ENCODE results near the gene AEBP1. TPM values are rescaled to one million over a fixed set of nuclear protein-coding genes. Genes with fewer than 3 reads are reported as not detected.
"Not testable (repeated sequence)": the region's sequence is repeated elsewhere in the genome, so short reads cannot be mapped to it uniquely, and the experiment has no call there.

The AEBP1 gene
- total RNA-seq, 1 donor from 2014 or later: 1,349 TPM

DNA sequence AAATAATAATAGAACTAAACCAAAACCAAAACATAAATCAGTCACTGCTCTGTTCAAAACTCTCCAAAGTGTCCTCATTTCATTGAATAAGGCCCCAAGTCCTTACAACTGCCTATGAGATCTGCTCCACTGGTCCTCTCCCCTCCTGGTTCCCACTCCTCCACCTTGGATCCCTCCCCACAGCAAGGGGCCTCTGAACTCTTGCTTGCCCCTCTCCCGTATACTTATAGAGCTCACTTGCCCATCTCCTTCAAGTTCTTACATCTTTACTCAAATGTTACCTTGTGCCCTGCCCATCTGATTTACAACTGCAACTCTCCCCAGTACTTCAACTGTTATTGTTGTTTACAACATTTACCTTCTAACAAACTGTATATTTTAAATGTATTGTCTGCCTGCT is 18.4 kb downstream of the AEBP1 start:
- peaks cover 6 to 14% of the 10 kb centered on the region in 2 donors for H3K4me1 ChIP-seq
- peaks cover 0 to 32% of the 10 kb centered on the region in 2 donors for H3K36me3 ChIP-seq
- no peak for DNase-seq (ENCODE audit: low spot score in 2 of 2)
- no peaks in the 10 kb centered on the region for H3K9me3 ChIP-seq
- H3K4me3 ChIP-seq: peak overlapping the region; percentile 70 to 83
- intact Hi-C loops (cut with DNase I): loop anchor here (2.0 to 10.0 kb wide), 3 partner anchors 50 to 372 kb away; partner anchors contain the start of genes NUDCD3 and YKT6
- H3K27ac ChIP-seq: peak overlapping the region; percentile 80 to 91
- no peaks in the 10 kb centered on the region for H3K27me3 ChIP-seq
- TF ChIP-seq, protein P1, sequence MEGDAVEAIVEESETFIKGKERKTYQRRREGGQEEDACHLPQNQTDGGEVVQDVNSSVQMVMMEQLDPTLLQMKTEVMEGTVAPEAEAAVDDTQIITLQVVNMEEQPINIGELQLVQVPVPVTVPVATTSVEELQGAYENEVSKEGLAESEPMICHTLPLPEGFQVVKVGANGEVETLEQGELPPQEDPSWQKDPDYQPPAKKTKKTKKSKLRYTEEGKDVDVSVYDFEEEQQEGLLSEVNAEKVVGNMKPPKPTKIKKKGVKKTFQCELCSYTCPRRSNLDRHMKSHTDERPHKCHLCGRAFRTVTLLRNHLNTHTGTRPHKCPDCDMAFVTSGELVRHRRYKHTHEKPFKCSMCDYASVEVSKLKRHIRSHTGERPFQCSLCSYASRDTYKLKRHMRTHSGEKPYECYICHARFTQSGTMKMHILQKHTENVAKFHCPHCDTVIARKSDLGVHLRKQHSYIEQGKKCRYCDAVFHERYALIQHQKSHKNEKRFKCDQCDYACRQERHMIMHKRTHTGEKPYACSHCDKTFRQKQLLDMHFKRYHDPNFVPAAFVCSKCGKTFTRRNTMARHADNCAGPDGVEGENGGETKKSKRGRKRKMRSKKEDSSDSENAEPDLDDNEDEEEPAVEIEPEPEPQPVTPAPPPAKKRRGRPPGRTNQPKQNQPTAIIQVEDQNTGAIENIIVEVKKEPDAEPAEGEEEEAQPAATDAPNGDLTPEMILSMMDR (IDR thresholded peaks at IDR 0.05): no peak

DNA sequence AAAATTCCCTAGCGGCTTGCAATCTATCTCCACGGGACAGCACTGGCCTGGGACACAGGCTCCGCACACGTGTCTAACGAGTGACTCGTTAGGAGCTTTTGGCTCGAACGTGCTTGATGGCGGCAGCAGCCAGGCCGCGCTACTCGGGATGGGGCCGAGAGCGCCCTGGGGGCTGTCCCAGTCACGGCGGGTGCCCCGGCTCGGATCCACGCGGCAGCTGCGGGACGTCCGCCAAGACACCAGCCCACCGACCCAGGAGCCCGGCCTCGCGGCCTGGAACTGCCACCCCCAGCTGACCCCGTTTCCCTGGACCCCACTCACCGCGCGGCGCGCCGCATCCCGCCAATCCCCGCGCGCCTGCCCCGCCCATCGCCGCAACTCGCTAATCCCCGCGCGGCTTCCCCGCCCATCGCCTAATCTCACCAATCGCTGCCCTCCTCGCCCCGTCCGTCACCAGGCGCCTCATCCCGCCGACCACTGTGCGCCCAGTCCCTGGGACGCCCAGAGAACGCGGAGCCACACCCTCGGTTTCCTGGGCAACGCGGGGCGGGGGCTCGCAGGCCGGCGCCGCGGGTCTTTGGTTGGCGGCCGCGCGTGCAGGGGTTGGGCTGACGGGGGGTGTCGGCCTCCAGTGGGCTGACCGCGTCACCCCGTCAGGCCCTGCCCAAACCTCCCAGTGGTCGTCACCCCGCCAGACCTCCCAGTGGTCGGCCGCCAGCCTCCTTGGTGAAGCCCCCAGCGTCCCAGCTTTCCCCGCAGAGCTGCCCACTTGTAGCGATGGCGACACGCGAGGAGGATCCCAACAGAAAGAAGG is 19.3 kb downstream of the AEBP1 start, which contains the start of gene POLD2:
POLD2 (minus strand) TSS at position 359 of the 814 bp plus-strand sequence. CDS start 1,495 bp downstream, outside the sequence.
- Histone ChIP-seq H3K27me3 (no peaks in the 10 kb centered on the region), H3K27ac (peak within 1 kb of the TSS; percentile 80 to 91), H3K4me3 (peak within 1 kb of the TSS; percentile 70 to 83), H3K4me1 (peaks cover 6 to 14% of the 10 kb centered on the region in 2 donors), H3K9me3 (no peaks in the 10 kb centered on the region), H3K36me3 (peaks cover 0 to 26% of the 10 kb centered on the region in 2 donors)
- intact Hi-C loops (cut with DNase I): loop anchor here (1.0 to 10.0 kb wide), 6 partner anchors 18 to 371 kb away; partner anchors contain the start of genes NUDCD3, POLM and YKT6
- TF ChIP-seq, protein P1 (IDR thresholded peaks at IDR 0.05): no peak
- DNase-seq (ENCODE audit: low spot score in 2 of 2): peak; percentile 88 to 99

DNA sequence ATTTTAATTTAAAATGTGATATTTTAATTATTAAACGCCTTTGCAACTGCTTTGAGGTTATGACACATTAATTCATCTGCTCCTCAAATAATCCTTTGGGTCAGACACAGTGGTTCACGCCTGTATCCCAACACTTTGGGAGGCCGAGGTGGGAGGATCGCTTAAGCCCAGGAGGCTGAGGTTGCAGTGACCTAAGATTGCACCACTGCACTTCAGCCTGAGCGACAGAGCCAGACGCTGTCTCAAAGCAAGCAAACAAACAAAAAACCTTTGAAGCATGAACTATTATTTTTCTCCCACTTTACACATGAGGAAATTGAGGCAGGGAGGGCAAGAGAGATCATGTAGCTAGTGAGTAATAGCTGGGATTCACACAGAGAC is 20.7 kb downstream of the AEBP1 start:
- no peak for DNase-seq (ENCODE audit: low spot score in 2 of 2)
- no peaks in the 10 kb centered on the region for H3K27me3 ChIP-seq
- intact Hi-C loops (cut with DNase I): loop anchor here (5.0 to 10.0 kb wide), 2 partner anchors 77 to 370 kb away; partner anchors contain the start of genes NUDCD3 and YKT6
- peaks cover 6 to 14% of the 10 kb centered on the region in 2 donors for H3K4me1 ChIP-seq
- TF ChIP-seq, protein P1 (IDR thresholded peaks at IDR 0.05): no peak
- peaks cover 0 to 20% of the 10 kb centered on the region in 2 donors for H3K36me3 ChIP-seq
- no peak overlapping the region for H3K27ac ChIP-seq
- H3K9me3 ChIP-seq: no peaks in the 10 kb centered on the region
- no peak overlapping the region for H3K4me3 ChIP-seq

DNA sequence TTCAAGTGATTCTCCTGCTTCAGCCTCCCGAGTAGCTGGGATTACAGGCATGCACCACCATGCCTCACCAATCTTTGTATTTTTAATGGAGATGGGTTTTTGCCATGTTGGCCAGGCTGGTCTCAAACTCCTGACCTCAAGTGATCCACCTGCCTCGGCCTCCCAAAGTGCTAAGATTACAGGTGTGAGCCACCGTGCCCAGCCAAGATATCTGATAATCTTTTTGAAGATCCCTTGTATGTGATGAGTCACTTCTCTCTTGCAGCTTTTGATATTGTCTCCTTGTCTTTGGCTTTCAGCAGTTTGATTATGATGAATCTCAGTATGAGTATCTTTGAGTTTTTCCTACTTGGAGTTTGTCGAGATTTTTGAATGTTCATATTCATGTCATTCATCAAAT is 22.4 kb downstream of the AEBP1 start:
- not testable (repeated sequence) for H3K27me3 ChIP-seq; H3K27ac ChIP-seq; H3K36me3 ChIP-seq; DNase-seq (ENCODE audit: low spot score in 2 of 2); H3K9me3 ChIP-seq; H3K4me3 ChIP-seq
- intact Hi-C loops (cut with DNase I): loop anchor here (10.0 kb wide), 1 partner anchor 368 kb away; the partner anchor contains the start of gene NUDCD3
- H3K4me1 ChIP-seq: peaks cover 6 to 13% of the 10 kb centered on the region in 2 donors

DNA sequence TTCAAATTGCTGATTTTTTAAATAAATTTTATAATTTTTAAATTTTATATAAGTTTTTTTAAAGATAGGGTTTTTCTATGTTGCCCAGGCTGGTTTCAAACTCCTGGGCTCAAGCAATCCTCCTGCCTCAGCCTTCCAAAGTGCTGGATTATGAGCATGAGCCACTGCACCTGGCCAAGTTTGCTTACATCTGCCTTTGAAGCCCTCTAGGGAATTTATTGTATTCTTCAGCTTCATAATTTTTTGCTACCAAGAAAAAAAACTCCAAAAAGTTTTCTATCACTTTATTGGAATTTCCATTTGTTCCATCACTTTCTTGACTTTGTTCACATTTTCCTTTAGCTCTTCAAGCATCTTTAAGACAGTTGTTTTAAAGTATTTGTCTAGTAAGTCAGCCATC is 23.0 kb downstream of the AEBP1 start:
- intact Hi-C loops (cut with DNase I): loop anchor here (10.0 kb wide), 1 partner anchor 368 kb away; the partner anchor contains the start of gene NUDCD3
- TF ChIP-seq, protein P1 (IDR thresholded peaks at IDR 0.05): no peak
- no peaks in the 10 kb centered on the region for H3K27me3 ChIP-seq

More for the DNA sequence above, 23.0 kb downstream of the AEBP1 start:
- Histone ChIP-seq H3K36me3 (no peaks in the 10 kb centered on the region), H3K4me1 (peaks cover 5 to 7% of the 10 kb centered on the region in 2 donors), H3K4me3 (no peak overlapping the region), H3K27ac (no peak overlapping the region), H3K9me3 (no peaks in the 10 kb centered on the region)
- DNase-seq (ENCODE audit: low spot score in 2 of 2): no peak

All from ascending aorta (tissue), 2 donors.